Breast epithelium (tissue), 3 donors: Measurements from ENCODE around the gene YTHDF1.

Source experiments
- CTCF ChIP-seq, 3 donors: fragments of 450-650 bp; IDR thresholded peaks; one replicate each; pipeline ENCODE4 v1.5.1; 2016 to 2017; ENCODE audit warnings: antibody characterized with exemption in 3 of 3, mild to moderate bottlenecking in 3 of 3, moderate library complexity in 3 of 3
- POLR2A ChIP-seq: fragments of 450-650 bp; IDR thresholded peaks from one replicate; pipeline ENCODE4 v1.6.1; 2016; ENCODE audit warnings: antibody characterized with exemption, mild to moderate bottlenecking, moderate library complexity

- TF ChIP-seq CTCF (IDR thresholded peaks at IDR 0.05): no peak
- no peak for TF ChIP-seq POLR2A
Observed at GRCh38 chr20:63262836-63263235, 46.9 kb upstream of the YTHDF1 start.
